ENCODE data around the gene CNTNAP2. TPM values are rescaled to one million over a fixed set of nuclear protein-coding genes. Genes with fewer than 3 reads are reported as not detected.
"Not testable (repeated sequence)": the region's sequence is repeated elsewhere in the genome, so short reads cannot be mapped to it uniquely, and the experiment has no call there.

Gene CNTNAP2
- total and polyA plus RNA-seq, 9 donors: 0.24 to 7.0 (median 1.5) TPM

GRCh38 chr7:148289630-148290029, 2173.0 kb downstream of the CNTNAP2 start:
- 25 to 44% (median 31%) methylated on average over 1 of the region's 1 CpG for WGBS, 3 donors
- TF ChIP-seq EP300 (IDR thresholded peaks at IDR 0.05) (no peak), POLR2A (IDR thresholded peaks at IDR 0.05) (no peak), CTCF (IDR thresholded peaks at IDR 0.05) (no peak)
- Histone ChIP-seq H3K4me3 (no peak overlapping the region), H3K36me3 (no peaks in the 10 kb centered on the region), H3K9me3 (no peaks in the 10 kb centered on the region), H3K27me3 (no peaks in the 10 kb centered on the region), H3K4me1 (ENCODE audit: insufficient read depth) (no peaks in the 10 kb centered on the region), H3K27ac (no peak overlapping the region)
- intact Hi-C loops (cut with DNase I): no loop called here
- DNase-seq: no peak

- intact Hi-C loops (cut with DNase I): no loop called here
- WGBS, 3 donors: 41 to 49% (median 48%) methylated on average over 3 of the region's 3 CpGs
- TF ChIP-seq CTCF (IDR thresholded peaks at IDR 0.05) (no peak), EP300 (IDR thresholded peaks at IDR 0.05) (no peak), POLR2A (IDR thresholded peaks at IDR 0.05) (no peak)
- no peaks in the 10 kb centered on the region for H3K27me3 ChIP-seq
- H3K27ac ChIP-seq: no peak overlapping the region
- H3K4me1 ChIP-seq (ENCODE audit: insufficient read depth): no peaks in the 10 kb centered on the region
- no peaks in the 10 kb centered on the region for H3K9me3 ChIP-seq
- no peak for DNase-seq
- no peaks in the 10 kb centered on the region for H3K36me3 ChIP-seq
- no peak overlapping the region for H3K4me3 ChIP-seq
Measured at GRCh38 chr7:148290538-148290937, 2173.9 kb downstream of the CNTNAP2 start.

- intact Hi-C loops (cut with DNase I): no loop called here
Measured at GRCh38 chr7:148291799-148292198, 2175.2 kb downstream of the CNTNAP2 start.

GRCh38 chr7:148296994-148297644, 2180.5 kb downstream of the CNTNAP2 start:
- TF ChIP-seq CTCF (IDR thresholded peaks at IDR 0.05) (no peak), EP300 (IDR thresholded peaks at IDR 0.05) (no peak), POLR2A (IDR thresholded peaks at IDR 0.05) (no peak)
- no peak overlapping the region for H3K27ac ChIP-seq
- 91 to 97% (median 95%) methylated on average over 2 of the region's 2 CpGs for WGBS, 3 donors
- no peaks in the 10 kb centered on the region for H3K9me3 ChIP-seq
- intact Hi-C loops (cut with DNase I): no loop called here
- no peaks in the 10 kb centered on the region for H3K27me3 ChIP-seq
- H3K36me3 ChIP-seq: no peaks in the 10 kb centered on the region
- no peak overlapping the region for H3K4me3 ChIP-seq
- DNase-seq: no peak
- no peaks in the 10 kb centered on the region for H3K4me1 ChIP-seq (ENCODE audit: insufficient read depth)

More at GRCh38 chr7:148291799-148292198, 2175.2 kb downstream of the CNTNAP2 start:
- no peak for TF ChIP-seq POLR2A (IDR thresholded peaks at IDR 0.05)
- TF ChIP-seq EP300 (IDR thresholded peaks at IDR 0.05): no peak
- TF ChIP-seq CTCF (IDR thresholded peaks at IDR 0.05): no peak
- H3K4me3 ChIP-seq: no peak overlapping the region
- H3K4me1 ChIP-seq (ENCODE audit: insufficient read depth): no peaks in the 10 kb centered on the region
- WGBS, 3 donors: 80 to 96% (median 88%) methylated on average over 1 of the region's 1 CpG
- H3K27me3 ChIP-seq: no peaks in the 10 kb centered on the region
- H3K36me3 ChIP-seq: no peaks in the 10 kb centered on the region
- H3K27ac ChIP-seq: no peak overlapping the region
- no peak for DNase-seq
- no peaks in the 10 kb centered on the region for H3K9me3 ChIP-seq

GRCh38 chr7:148298768-148299167, 2182.2 kb downstream of the CNTNAP2 start:
- H3K27me3 ChIP-seq: not testable (repeated sequence)

More at GRCh38 chr7:148298768-148299167, 2182.2 kb downstream of the CNTNAP2 start:
- H3K4me3 ChIP-seq; H3K9me3 ChIP-seq; DNase-seq; intact Hi-C loops (cut with DNase I); H3K4me1 ChIP-seq (ENCODE audit: insufficient read depth); H3K36me3 ChIP-seq; H3K27ac ChIP-seq: not testable (repeated sequence)
- 93 to 96% (median 94%) methylated on average over 7 of the region's 7 CpGs for WGBS, 3 donors
